Neural crest cell (in vitro differentiated cells): ENCODE results near the gene COX5A. TPM values are rescaled to one million over a fixed set of nuclear protein-coding genes. Genes with fewer than 3 reads are reported as not detected.
A peak's percentile ranks its signal among the peaks of the same experiment; 100 is the strongest.
"Not testable (repeated sequence)": the region's sequence is repeated elsewhere in the genome, so short reads cannot be mapped to it uniquely, and the experiment has no call there.

Experiments used
- DNase-seq: peaks from one replicate; pipeline ENCODE4 v3.0.0; 2021; ENCODE audit warnings: low read depth, mixed read lengths, low spot score
- H3K27ac Mint-ChIP-seq: one replicate; pipeline ENCODE4 v1.8.0; 2021; ENCODE audit warnings: mild to moderate bottlenecking, mixed read lengths; ENCODE audit not compliant: unreplicated experiment
- H3K27me3 Mint-ChIP-seq: 2 replicates; pipeline ENCODE4 v1.8.0; 2021; ENCODE audit warnings: low read depth, mild to moderate bottlenecking, mixed read lengths
- H3K36me3 Mint-ChIP-seq: 2 replicates; pipeline ENCODE4 v1.8.0; 2021; ENCODE audit warnings: low read depth, mild to moderate bottlenecking, mixed read lengths
- H3K4me1 Mint-ChIP-seq: 2 replicates; pipeline ENCODE4 v1.8.0; 2021; ENCODE audit warnings: mixed read lengths
- H3K4me3 Mint-ChIP-seq: one replicate; pipeline ENCODE4 v1.8.0; 2021; ENCODE audit warnings: mild to moderate bottlenecking, mixed read lengths
- H3K9me3 Mint-ChIP-seq: 2 replicates; pipeline ENCODE4 v1.8.0; 2021; ENCODE audit warnings: mixed read lengths
- CTCF ChIP-seq: fragments of 200-600 bp; sonication (generic); conservative IDR thresholded peaks from 2 replicates; pipeline ENCODE4 v1.5.0; 2021; ENCODE audit warnings: antibody characterized with exemption, mild to moderate bottlenecking
- total RNA-seq: library from RNA; stranded (reverse); gene quantifications from 2 replicates; pipeline ENCODE4 v1.2.1, GENCODE V29; 2021

The COX5A gene
- total RNA-seq, 1 donor from 2014 or later, result 239 TPM

- Mint-ChIP-seq H3K27me3 (no peaks in the 10 kb centered on the region), H3K4me3 (peak overlapping the region; percentile 91), H3K4me1 (peaks cover 23% of the 10 kb centered on the region), H3K9me3 (no peaks in the 10 kb centered on the region), H3K36me3 (no peaks in the 10 kb centered on the region), H3K27ac (peak overlapping the region; percentile 22)
- no peak for TF ChIP-seq CTCF
- DNase-seq, result no peak
Measured at GRCh38 chr15:74937272-74937589, 642 bp downstream of the COX5A start.

- H3K36me3 Mint-ChIP-seq, H3K9me3 Mint-ChIP-seq, DNase-seq, H3K27ac Mint-ChIP-seq, H3K27me3 Mint-ChIP-seq: not testable (repeated sequence)
- peak overlapping the region; percentile 82 for H3K4me3 Mint-ChIP-seq
- H3K4me1 Mint-ChIP-seq, result peaks cover 23% of the 10 kb centered on the region
Measured at GRCh38 chr15:74935193-74935592, 2.7 kb downstream of the COX5A start.

GRCh38 chr15:74933573-74933972 is 4.3 kb downstream of the COX5A start:
- Mint-ChIP-seq H3K4me1 (peaks cover 16% of the 10 kb centered on the region), H3K4me3 (peak overlapping the region; percentile 47), H3K9me3 (no peaks in the 10 kb centered on the region), H3K27ac (no peak overlapping the region), H3K27me3 (no peaks in the 10 kb centered on the region), H3K36me3 (no peaks in the 10 kb centered on the region)
- DNase-seq, result no peak
- TF ChIP-seq CTCF, result no peak

- Mint-ChIP-seq H3K27ac (no peak overlapping the region), H3K27me3 (no peaks in the 10 kb centered on the region), H3K9me3 (no peaks in the 10 kb centered on the region), H3K4me3 (no peak overlapping the region), H3K4me1 (no peaks in the 10 kb centered on the region), H3K36me3 (peaks cover 6% of the 10 kb centered on the region)
- TF ChIP-seq CTCF, result no peak
- DNase-seq, result no peak
Measured at GRCh38 chr15:74928771-74929198, 9.1 kb downstream of the COX5A start.

GRCh38 chr15:74924525-74924924 is 13.3 kb downstream of the COX5A start:
- TF ChIP-seq CTCF, result no peak
- no peaks in the 10 kb centered on the region for H3K27me3 Mint-ChIP-seq
- H3K36me3 Mint-ChIP-seq, result peaks cover 9% of the 10 kb centered on the region
- no peak overlapping the region for H3K4me3 Mint-ChIP-seq
- no peaks in the 10 kb centered on the region for H3K4me1 Mint-ChIP-seq
- H3K9me3 Mint-ChIP-seq, result no peaks in the 10 kb centered on the region
- H3K27ac Mint-ChIP-seq, result no peak overlapping the region
- no peak for DNase-seq

GRCh38 chr15:74920456-74920855 is 17.4 kb downstream of the COX5A start:
- H3K4me3 Mint-ChIP-seq, result no peak overlapping the region
- H3K27ac Mint-ChIP-seq, result no peak overlapping the region
- H3K36me3 Mint-ChIP-seq, result peaks cover 3% of the 10 kb centered on the region
- no peaks in the 10 kb centered on the region for H3K27me3 Mint-ChIP-seq
- H3K9me3 Mint-ChIP-seq, result no peaks in the 10 kb centered on the region
- H3K4me1 Mint-ChIP-seq, result no peaks in the 10 kb centered on the region
- TF ChIP-seq CTCF, result no peak
- no peak for DNase-seq
